ENCODE results near the gene PFKFB3. TPM values are rescaled to one million over a fixed set of nuclear protein-coding genes. Genes with fewer than 3 reads are reported as not detected.
A peak's percentile ranks its signal among the peaks of the same experiment; 100 is the strongest.

Gene PFKFB3
- 10 to 100 TPM in 9 of 10 donors, 1 to 10 TPM in 1; 7.6 to 77.3 (median 16.3) TPM for total RNA-seq
- 10 to 100 TPM in 1 of 2 donors, 1 to 10 TPM in 1; 5.5 to 10.6 TPM for polyA plus RNA-seq
- long read RNA-seq, donor 1, full-length matches to known transcripts, result 11 of 37 reads
- long read RNA-seq, donor 1, partial matches to known transcripts, result 7 of 37 reads
- long read RNA-seq, donor 1, other reads (novel, unspliced or antisense), result 19 of 37 reads
- long read RNA-seq, donor 2, full-length matches to known transcripts, result 11 of 29 reads
- long read RNA-seq, donor 2, partial matches to known transcripts, result 5 of 29 reads
- long read RNA-seq, donor 2, other reads (novel, unspliced or antisense), result 13 of 29 reads
- long read RNA-seq, donor 3, full-length matches to known transcripts, result 9 of 55 reads
- long read RNA-seq, donor 3, partial matches to known transcripts, result 31 of 55 reads
- long read RNA-seq, donor 3, other reads (novel, unspliced or antisense), result 15 of 55 reads

DNA sequence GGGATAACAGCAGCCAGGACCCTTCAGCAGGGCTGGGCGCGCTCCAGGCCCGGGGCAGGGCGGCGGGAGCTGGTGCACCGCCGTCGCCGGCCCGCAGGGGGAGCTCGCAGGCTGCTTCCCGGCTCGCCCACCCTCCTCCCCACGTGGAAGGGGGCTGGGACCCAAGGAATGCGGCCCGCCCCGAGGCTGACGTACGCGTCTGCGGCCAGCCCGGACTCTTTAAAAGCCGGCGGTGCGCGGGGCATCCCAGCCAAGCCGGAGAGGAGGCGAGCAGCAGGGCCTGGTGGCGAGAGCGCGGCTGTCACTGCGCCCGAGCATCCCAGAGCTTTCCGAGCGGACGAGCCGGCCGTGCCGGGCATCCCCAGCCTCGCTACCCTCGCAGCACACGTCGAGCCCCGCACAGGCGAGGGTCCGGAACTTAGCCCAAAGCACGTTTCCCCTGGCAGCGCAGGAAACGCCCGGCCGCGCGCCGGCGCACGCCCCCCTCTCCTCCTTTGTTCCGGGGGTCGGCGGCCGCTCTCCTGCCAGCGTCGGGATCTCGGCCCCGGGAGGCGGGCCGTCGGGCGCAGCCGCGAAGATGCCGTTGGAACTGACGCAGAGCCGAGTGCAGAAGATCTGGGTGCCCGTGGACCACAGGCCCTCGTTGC lies at the start of gene PFKFB3:
PFKFB3 (plus strand) TSS at position 249 of the 647 bp plus-strand sequence; CDS start at position 578, 329 bp downstream.
- intact Hi-C loops (cut with DNase I), result loop anchor here in 9 of 10 donors (1.0 to 10.0 kb wide), 16 partner anchors 32 to 202 kb away; no protein-coding TSS in a partner anchor
- Histone ChIP-seq H3K27me3 (no peaks in the 10 kb centered on the region), H3K9me3 (no peaks in the 10 kb centered on the region), H3K36me3 (no peaks in the 10 kb centered on the region), H3K4me1 (peaks cover 6 to 52% (median 31%) of the 10 kb centered on the region in 9 donors), H3K4me3 (peak within 1 kb of the TSS; percentile 50 to 94 (median 78)), H3K27ac (peak within 1 kb of the TSS; percentile 22 to 98 (median 92))
- WGBS, 2 donors, result 0 to 1% methylated on average over 54 to 75 of the region's 75 CpGs
- TF ChIP-seq, protein P1, sequence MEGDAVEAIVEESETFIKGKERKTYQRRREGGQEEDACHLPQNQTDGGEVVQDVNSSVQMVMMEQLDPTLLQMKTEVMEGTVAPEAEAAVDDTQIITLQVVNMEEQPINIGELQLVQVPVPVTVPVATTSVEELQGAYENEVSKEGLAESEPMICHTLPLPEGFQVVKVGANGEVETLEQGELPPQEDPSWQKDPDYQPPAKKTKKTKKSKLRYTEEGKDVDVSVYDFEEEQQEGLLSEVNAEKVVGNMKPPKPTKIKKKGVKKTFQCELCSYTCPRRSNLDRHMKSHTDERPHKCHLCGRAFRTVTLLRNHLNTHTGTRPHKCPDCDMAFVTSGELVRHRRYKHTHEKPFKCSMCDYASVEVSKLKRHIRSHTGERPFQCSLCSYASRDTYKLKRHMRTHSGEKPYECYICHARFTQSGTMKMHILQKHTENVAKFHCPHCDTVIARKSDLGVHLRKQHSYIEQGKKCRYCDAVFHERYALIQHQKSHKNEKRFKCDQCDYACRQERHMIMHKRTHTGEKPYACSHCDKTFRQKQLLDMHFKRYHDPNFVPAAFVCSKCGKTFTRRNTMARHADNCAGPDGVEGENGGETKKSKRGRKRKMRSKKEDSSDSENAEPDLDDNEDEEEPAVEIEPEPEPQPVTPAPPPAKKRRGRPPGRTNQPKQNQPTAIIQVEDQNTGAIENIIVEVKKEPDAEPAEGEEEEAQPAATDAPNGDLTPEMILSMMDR (IDR thresholded peaks at IDR 0.05), result peak; percentile 94 to 99 (median 98)
- peak; percentile 95 to 97 for DNase-seq
- ATAC-seq, result peak; percentile 93 to 96 (median 95)

DNA sequence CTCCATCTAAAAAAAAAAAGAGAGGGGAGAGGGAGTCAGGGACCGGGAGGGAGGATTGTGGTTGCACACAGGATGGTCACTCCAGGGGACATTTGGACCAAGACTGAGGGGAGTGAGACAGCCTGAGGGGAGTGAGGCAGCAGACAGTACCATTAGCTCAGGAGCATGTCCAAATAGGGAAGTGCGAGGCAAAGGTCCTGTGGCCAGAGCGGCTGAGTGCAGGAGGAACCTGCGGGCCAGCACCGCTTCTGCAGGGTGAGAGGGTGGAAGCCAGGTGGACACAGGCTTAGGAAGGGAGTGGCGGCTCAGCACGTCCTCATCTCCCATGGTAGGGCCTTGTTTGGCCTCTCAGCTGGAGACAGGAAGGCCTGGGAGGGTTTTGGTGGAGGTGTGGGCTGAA lies 48.9 kb upstream of the PFKFB3 start:
- Histone ChIP-seq H3K4me1 (peaks cover 0 to 37% (median 9%) of the 10 kb centered on the region in 9 donors), H3K4me3 (no peak overlapping the region), H3K36me3 (no peaks in the 10 kb centered on the region), H3K27ac (no peak overlapping the region), H3K9me3 (no peaks in the 10 kb centered on the region), H3K27me3 (no peaks in the 10 kb centered on the region)
- no peak for DNase-seq
- peak in 1 of 8 donors; percentile 40 for ATAC-seq
- 86 to 87% methylated on average over 7 of the region's 7 CpGs for WGBS, 2 donors
- intact Hi-C loops (cut with DNase I), result loop anchor here in 3 of 10 donors (5.0 to 10.0 kb wide), 2 partner anchors 47 to 59 kb away; no protein-coding TSS in a partner anchor
- TF ChIP-seq, protein P1 (IDR thresholded peaks at IDR 0.05), result no peak

GRCh38 chr10:6154566-6154965 lies 48.2 kb upstream of the PFKFB3 start:
- peaks cover 0 to 34% (median 9%) of the 10 kb centered on the region in 9 donors for H3K4me1 ChIP-seq
- no peak overlapping the region for H3K27ac ChIP-seq
- no peaks in the 10 kb centered on the region for H3K27me3 ChIP-seq
- H3K4me3 ChIP-seq, result no peak overlapping the region
- no peaks in the 10 kb centered on the region for H3K36me3 ChIP-seq
- DNase-seq, result no peak
- no peaks in the 10 kb centered on the region for H3K9me3 ChIP-seq
- ATAC-seq, result no peak
- WGBS, 2 donors, result 89 to 95% methylated on average over 14 of the region's 14 CpGs
- TF ChIP-seq, protein P1 (IDR thresholded peaks at IDR 0.05), result no peak
- intact Hi-C loops (cut with DNase I), result loop anchor here in 3 of 10 donors (5.0 to 10.0 kb wide), 2 partner anchors 47 to 60 kb away; no protein-coding TSS in a partner anchor

DNA sequence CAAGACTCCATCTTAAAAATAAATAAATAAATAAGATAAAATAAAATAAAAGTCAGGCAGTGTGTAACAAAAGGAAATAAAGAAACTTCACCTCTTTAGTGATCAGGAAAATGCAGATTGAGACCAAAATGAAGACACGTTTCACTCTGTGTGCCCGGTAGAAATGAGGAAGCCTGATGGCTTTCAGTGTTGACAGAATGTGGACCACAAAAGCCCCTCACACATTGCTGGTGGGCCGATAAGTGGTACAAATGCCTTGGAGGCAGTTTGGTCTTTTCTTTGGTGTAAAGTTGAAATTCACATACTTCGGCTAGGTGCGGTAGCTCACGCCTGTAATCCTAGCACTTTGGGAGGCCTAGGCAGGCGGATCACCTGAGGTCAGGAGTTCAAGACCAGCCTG lies 44.5 kb upstream of the PFKFB3 start:
- no peak overlapping the region for H3K4me3 ChIP-seq
- TF ChIP-seq, protein P1 (IDR thresholded peaks at IDR 0.05), result no peak
- no peaks in the 10 kb centered on the region for H3K9me3 ChIP-seq
- peak overlapping the region in 1 of 10 donors; percentile 55 for H3K27ac ChIP-seq
- no peak for DNase-seq
- WGBS, 2 donors, result 95 to 96% methylated on average over 7 of the region's 7 CpGs
- peaks cover 0 to 13% (median 9%) of the 10 kb centered on the region in 9 donors for H3K4me1 ChIP-seq
- H3K36me3 ChIP-seq, result no peaks in the 10 kb centered on the region
- intact Hi-C loops (cut with DNase I), result loop anchor here in 1 of 10 donors (10.0 kb wide), 1 partner anchor 63 kb away; no protein-coding TSS in a partner anchor
- no peak for ATAC-seq
- H3K27me3 ChIP-seq, result no peaks in the 10 kb centered on the region

Data from heart right ventricle (tissue), 16 donors.